ENCODE measurements around the gene TTC32.

GRCh38 chr2:19861813-19862212 lies 40.0 kb downstream of the TTC32 start:
- TF ChIP-seq CTCF (IDR thresholded peaks at IDR 0.05; ENCODE audit: low read length) (no peak), EZH2 (optimal IDR thresholded peaks at IDR 0.05; ENCODE audit: low read depth, low read length) (no peak)
